Peyer's patch (tissue), 4 donors: ENCODE results near the gene ACSF2. TPM values are rescaled to one million over a fixed set of nuclear protein-coding genes. Genes with fewer than 3 reads are reported as not detected.

Experiments used
- DNase-seq, 3 donors: peaks; one replicate each; pipeline ENCODE4 v3.0.0-alpha.2; 2017 to 2019
- H3K27ac ChIP-seq, 4 donors: fragments of 200-600 bp; sonication (generic); one replicate each; pipeline ENCODE4 v1.5.1; 2016 to 2019
- H3K27me3 ChIP-seq, 2 donors: fragments of 200-600 bp; sonication (generic); one replicate each; pipeline ENCODE4 v1.5.1; 2019
- H3K36me3 ChIP-seq, 3 donors: fragments of 200-600 bp; sonication (generic); one replicate each; pipeline ENCODE4 v1.5.1; 2016 to 2019
- H3K4me1 ChIP-seq, 4 donors: fragments of 200-600 bp; sonication (generic); one replicate each; pipeline ENCODE4 v1.5.1; 2016 to 2019
- H3K4me3 ChIP-seq, 4 donors: fragments of 200-600 bp; sonication (generic); 1 replicate in 3 of 4; 2 replicates in 1 of 4; pipeline ENCODE4 v1.5.1; 2016 to 2019; ENCODE audit warnings: mild to moderate bottlenecking in 1 of 4
- H3K9me3 ChIP-seq, 4 donors: fragments of 200-600 bp; sonication (generic); one replicate each; pipeline ENCODE4 v1.5.1; 2016 to 2019; ENCODE audit warnings: mild to moderate bottlenecking in 1 of 4
- POLR2A ChIP-seq, 2 donors: fragments of 450-650 bp; IDR thresholded peaks; one replicate each; pipeline ENCODE4 v1.5.1; 2017; ENCODE audit warnings: antibody characterized with exemption in 2 of 2, mild to moderate bottlenecking in 2 of 2, moderate library complexity in 2 of 2
- total RNA-seq, 4 donors: library from RNA; depleted of rRNA; stranded (reverse); fragments of >200 nt; gene quantifications; one replicate each; pipeline ENCODE4 v1.1.0, GENCODE V29; 2016
- TF ChIP-seq, protein P1 (sequence below), 6 experiments: fragments of 450-650 bp in 4 of 6; fragments of 200-600 bp in 2 of 6; sonication (generic) in 1 of 6; IDR thresholded peaks; one replicate each; pipeline ENCODE4 v1.5.1; 2017 to 2019; ENCODE audit warnings: antibody characterized with exemption in 6 of 6, mild to moderate bottlenecking in 3 of 6, moderate library complexity in 1 of 6

The ACSF2 gene
- total RNA-seq, 4 donors from 2014 or later, result 143 to 278 (median 189) TPM

DNA sequence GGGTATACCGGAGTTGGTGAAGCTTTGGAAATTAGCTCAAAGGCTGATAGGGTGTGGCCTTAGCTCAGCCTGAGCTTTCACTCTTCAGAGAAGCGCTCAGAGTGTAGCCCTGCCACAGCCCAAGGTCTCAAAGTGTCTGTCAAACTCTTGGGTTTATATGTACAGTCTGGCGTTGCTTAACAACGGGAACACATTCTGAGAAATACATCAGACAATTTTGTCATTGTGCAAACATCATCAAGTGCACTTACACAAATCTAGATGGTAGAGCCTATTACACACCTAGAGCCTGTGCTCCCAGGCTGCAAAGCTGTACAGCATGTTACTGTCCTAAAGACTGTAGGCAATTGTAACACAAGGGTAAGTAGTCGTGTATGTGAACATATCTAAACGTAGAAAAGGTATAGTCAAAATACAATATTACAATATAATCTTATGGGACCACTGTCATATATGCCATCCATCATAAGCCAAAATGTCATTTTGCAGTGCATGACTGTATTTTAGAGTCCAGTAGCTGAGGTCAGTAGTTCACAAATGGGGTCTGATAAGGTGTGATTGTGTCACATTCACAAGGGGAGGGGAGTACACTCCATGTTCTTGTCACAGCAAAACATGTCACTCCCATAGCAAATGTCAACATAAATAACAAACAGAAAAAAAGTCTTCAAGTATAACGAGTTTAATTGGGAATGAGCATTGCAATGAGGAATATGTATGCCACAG lies 22.0 kb downstream of the ACSF2 start:
- Histone ChIP-seq H3K4me3 (no peak overlapping the region), H3K36me3 (peaks cover 0 to 5% (median 0%) of the 10 kb centered on the region in 3 donors), H3K27me3 (no peaks in the 10 kb centered on the region), H3K27ac (peak overlapping the region in 2 of 4 donors; percentile 0 to 19), H3K9me3 (no peaks in the 10 kb centered on the region), H3K4me1 (peaks cover 0 to 25% (median 0%) of the 10 kb centered on the region in 4 donors)
- peak in 1 of 3 donors; percentile 50 for DNase-seq
- no peak for TF ChIP-seq POLR2A (IDR thresholded peaks at IDR 0.05)
- TF ChIP-seq, protein P1, sequence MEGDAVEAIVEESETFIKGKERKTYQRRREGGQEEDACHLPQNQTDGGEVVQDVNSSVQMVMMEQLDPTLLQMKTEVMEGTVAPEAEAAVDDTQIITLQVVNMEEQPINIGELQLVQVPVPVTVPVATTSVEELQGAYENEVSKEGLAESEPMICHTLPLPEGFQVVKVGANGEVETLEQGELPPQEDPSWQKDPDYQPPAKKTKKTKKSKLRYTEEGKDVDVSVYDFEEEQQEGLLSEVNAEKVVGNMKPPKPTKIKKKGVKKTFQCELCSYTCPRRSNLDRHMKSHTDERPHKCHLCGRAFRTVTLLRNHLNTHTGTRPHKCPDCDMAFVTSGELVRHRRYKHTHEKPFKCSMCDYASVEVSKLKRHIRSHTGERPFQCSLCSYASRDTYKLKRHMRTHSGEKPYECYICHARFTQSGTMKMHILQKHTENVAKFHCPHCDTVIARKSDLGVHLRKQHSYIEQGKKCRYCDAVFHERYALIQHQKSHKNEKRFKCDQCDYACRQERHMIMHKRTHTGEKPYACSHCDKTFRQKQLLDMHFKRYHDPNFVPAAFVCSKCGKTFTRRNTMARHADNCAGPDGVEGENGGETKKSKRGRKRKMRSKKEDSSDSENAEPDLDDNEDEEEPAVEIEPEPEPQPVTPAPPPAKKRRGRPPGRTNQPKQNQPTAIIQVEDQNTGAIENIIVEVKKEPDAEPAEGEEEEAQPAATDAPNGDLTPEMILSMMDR (IDR thresholded peaks at IDR 0.05), result no peak

- Histone ChIP-seq H3K4me1 (peaks cover 0 to 24% (median 0%) of the 10 kb centered on the region in 4 donors), H3K36me3 (peaks cover 0 to 5% (median 0%) of the 10 kb centered on the region in 3 donors), H3K27ac (no peak overlapping the region), H3K4me3 (no peak overlapping the region), H3K9me3 (no peaks in the 10 kb centered on the region), H3K27me3 (no peaks in the 10 kb centered on the region)
- no peak for TF ChIP-seq POLR2A (IDR thresholded peaks at IDR 0.05)
- TF ChIP-seq, protein P1 (IDR thresholded peaks at IDR 0.05), result no peak
- no peak for DNase-seq
Observed at GRCh38 chr17:50448643-50449042, 22.6 kb downstream of the ACSF2 start.

DNA sequence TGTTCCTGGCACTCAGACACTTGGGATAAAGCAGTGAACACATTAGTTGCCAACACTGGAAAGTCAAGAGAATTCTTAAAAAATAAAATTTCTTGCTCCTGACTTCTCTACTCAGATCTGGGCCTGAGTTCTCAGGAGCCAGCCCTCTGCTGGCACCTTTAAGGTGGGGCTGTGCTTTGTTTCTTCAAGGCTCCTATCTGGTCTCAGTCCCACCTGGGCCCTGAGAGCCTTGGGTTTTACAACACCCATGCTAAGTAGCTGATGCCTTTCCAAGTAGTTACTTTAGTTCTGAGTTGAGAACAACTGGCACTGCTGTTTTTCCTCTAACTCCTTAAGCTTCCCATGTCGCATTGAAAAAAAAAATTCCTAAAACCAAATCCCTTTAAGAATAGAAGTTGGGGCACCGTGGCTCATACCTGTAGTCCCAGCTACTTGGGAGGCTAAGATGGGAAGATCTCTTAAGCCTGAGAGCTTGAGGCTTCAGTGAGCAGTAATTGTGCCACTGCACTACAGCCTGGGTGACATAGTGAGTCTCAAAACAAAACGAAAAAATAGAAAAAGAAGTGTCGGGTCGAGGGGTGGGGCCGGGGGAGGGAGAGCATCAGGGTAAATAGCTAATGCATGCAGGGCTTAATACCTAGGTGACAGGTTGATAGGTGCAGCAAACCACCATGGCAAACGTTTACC lies 26.1 kb downstream of the ACSF2 start:
- Histone ChIP-seq H3K4me1 (peaks cover 0 to 21% (median 0%) of the 10 kb centered on the region in 4 donors), H3K27ac (peak overlapping the region in 3 of 4 donors; percentile 13 to 81 (median 61))
- TF ChIP-seq, protein P1 (IDR thresholded peaks at IDR 0.05), result no peak
- no peak for TF ChIP-seq POLR2A (IDR thresholded peaks at IDR 0.05)

DNA sequence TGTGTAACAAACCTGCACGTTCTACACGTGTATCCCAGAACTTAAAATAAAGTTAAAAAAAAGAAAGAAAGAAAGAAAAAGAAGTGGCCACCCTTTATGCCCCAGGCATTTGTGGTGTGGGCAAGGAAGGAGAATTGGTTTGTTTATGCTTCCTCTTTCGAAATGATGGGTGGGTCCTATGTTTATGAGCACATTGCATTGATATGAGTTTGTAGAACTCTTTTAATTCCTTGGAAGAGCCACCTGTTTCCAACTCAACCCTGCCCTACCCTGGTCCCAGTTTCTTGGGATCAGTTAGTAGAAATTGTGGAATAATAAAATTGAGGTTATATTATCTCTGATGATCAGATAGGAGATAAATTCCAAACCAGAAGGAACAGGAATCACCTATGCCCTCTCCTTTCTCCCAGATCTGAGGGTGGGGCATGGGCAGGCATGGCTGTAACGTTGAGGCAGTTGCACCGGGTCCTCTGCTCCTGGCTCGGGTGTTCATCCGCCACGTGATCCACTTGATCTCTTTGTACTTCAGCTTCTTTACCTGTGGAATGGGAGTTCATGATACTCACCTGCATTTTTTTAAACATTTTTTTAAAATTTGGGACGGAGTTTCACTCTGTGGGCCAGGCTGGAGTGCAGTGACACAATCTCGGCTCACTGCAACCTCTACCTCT lies 26.7 kb downstream of the ACSF2 start:
- peaks cover 0 to 5% (median 0%) of the 10 kb centered on the region in 3 donors for H3K36me3 ChIP-seq
- TF ChIP-seq, protein P1 (IDR thresholded peaks at IDR 0.05), result no peak
- TF ChIP-seq POLR2A (IDR thresholded peaks at IDR 0.05), result no peak
- H3K4me3 ChIP-seq, result peak overlapping the region in 1 of 4 donors; percentile 17
- H3K9me3 ChIP-seq, result no peaks in the 10 kb centered on the region
- H3K27ac ChIP-seq, result peak overlapping the region in 3 of 4 donors; percentile 13 to 81 (median 61)
- no peaks in the 10 kb centered on the region for H3K27me3 ChIP-seq
- H3K4me1 ChIP-seq, result peaks cover 0 to 21% (median 0%) of the 10 kb centered on the region in 4 donors
- DNase-seq, result peak in 2 of 3 donors; percentile 72 to 77

More for the DNA sequence above, 26.1 kb downstream of the ACSF2 start:
- no peaks in the 10 kb centered on the region for H3K9me3 ChIP-seq
- H3K36me3 ChIP-seq, result peaks cover 0 to 5% (median 0%) of the 10 kb centered on the region in 3 donors
- DNase-seq, result no peak
- H3K27me3 ChIP-seq, result no peaks in the 10 kb centered on the region
- H3K4me3 ChIP-seq, result no peak overlapping the region

DNA sequence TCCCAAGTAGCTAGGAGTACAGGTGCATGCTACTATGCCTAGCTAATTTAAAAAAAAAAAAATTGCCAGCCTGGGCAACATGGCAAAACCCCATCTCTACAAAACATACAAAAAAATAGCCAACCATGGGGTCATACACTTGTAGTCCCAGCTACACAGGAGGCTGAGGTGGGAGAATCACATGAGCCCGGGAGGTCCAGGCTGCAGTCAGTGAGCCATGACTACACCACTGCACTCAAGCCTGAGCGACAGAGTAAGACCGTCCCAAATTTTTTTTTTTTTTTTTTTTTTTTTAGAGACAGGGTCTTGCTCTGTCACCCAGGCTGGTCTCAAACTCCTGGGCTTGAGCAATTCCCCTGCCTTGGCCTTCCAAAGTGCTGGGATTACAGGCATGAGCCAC lies 27.9 kb downstream of the ACSF2 start:
- H3K9me3 ChIP-seq, result no peaks in the 10 kb centered on the region
- peaks cover 0 to 26% (median 0%) of the 10 kb centered on the region in 4 donors for H3K4me1 ChIP-seq
- H3K27ac ChIP-seq, result no peak overlapping the region
- H3K27me3 ChIP-seq, result no peaks in the 10 kb centered on the region
- H3K36me3 ChIP-seq, result peaks cover 0 to 5% (median 0%) of the 10 kb centered on the region in 3 donors
- DNase-seq, result no peak
- TF ChIP-seq POLR2A (IDR thresholded peaks at IDR 0.05), result no peak
- TF ChIP-seq, protein P1 (IDR thresholded peaks at IDR 0.05), result no peak
- H3K4me3 ChIP-seq, result no peak overlapping the region
